H1 (cell line): ENCODE results near the gene UTP14A. TPM values are rescaled to one million over a fixed set of nuclear protein-coding genes. Genes with fewer than 3 reads are reported as not detected.
A peak's percentile ranks its signal among the peaks of the same experiment; 100 is the strongest.

Experiments used
- CTCF ChIA-PET: fragments of 300-600 bp; sonication (Branson Sonifier 250); formaldehyde crosslinking; loops from one replicate; lab custom pipeline; 2021; ENCODE audit not compliant: partially characterized antibody; lab: Charles Lee
- POLR2A ChIA-PET: fragments of 300-600 bp; sonication (Branson Sonifier 250); formaldehyde crosslinking; loops from one replicate; lab custom pipeline; 2021; ENCODE audit warnings: inconsistent platforms; ENCODE audit not compliant: partially characterized antibody; lab: Charles Lee
- DNase-seq, 2 experiments: peaks; one replicate each; pipeline versions ENCODE4 v3.0.0 to v3.0.0-alpha.2; 2010 to 2022; ENCODE audit warnings: low spot score in 2 of 2, low read depth in 1 of 2, mixed read lengths in 1 of 2
- FAIRE-seq: peaks from 2 replicates; lab custom pipeline; 2011; peaks lifted over from hg19 to GRCh38; lab: Jason Lieb, UNC
- H2AFZ ChIP-seq: 2 replicates; pipeline ENCODE4 v1.8.1; 2012; ENCODE audit warnings: low read length, inconsistent platforms
- H2AK5ac ChIP-seq: 2 replicates; pipeline ENCODE4 v1.6.1; 2013; ENCODE audit warnings: low read depth, low read length
- H2BK120ac ChIP-seq: replicated peaks from 2 replicates; pipeline ENCODE3; 2013; ENCODE audit warnings: low read depth, low read length, inconsistent platforms
- H2BK12ac ChIP-seq: 2 replicates; pipeline ENCODE4 v1.6.1; 2013; ENCODE audit warnings: low read depth, low read length
- H2BK15ac ChIP-seq: 2 replicates; pipeline ENCODE4 v1.6.1; 2013; ENCODE audit warnings: low read length
- H2BK20ac ChIP-seq: 2 replicates; pipeline ENCODE4 v1.6.1; 2013; ENCODE audit warnings: low read length
- H2BK5ac ChIP-seq: 2 replicates; pipeline ENCODE4 v1.6.1; 2013; ENCODE audit warnings: low read depth, low read length
- H3K14ac ChIP-seq: 2 replicates; pipeline ENCODE4 v1.6.1; 2013; ENCODE audit warnings: inconsistent platforms; ENCODE audit not compliant: insufficient read length
- H3K18ac ChIP-seq: 2 replicates; pipeline ENCODE4 v1.6.1; 2013; ENCODE audit warnings: low read length; ENCODE audit errors: extremely low read depth
- H3K23ac ChIP-seq: 2 replicates; pipeline ENCODE4 v1.6.1; 2013; ENCODE audit warnings: inconsistent platforms; ENCODE audit not compliant: insufficient read length
- H3K23me2 ChIP-seq: 2 replicates; pipeline ENCODE4 v1.6.1; 2013; ENCODE audit warnings: low read depth, low read length
- H3K27ac ChIP-seq: 2 replicates; pipeline ENCODE4 v1.6.1; 2011; ENCODE audit warnings: low read depth, low read length, inconsistent platforms
- H3K27me3 ChIP-seq, 4 experiments: replicated peaks in 1 of 4; 1 replicate in 1 of 4; 2 replicates in 3 of 4; pipeline versions ENCODE4 v1.6.1 to v1.8.1; 2011 to 2013; ENCODE audit warnings: low read length in 3 of 4, mild to moderate bottlenecking in 3 of 4, inconsistent platforms in 2 of 4, mixed read lengths in 2 of 4, moderate library complexity in 1 of 4; ENCODE audit not compliant: control insufficient read depth in 3 of 4, insufficient read depth in 3 of 4; ENCODE audit errors: extremely low read depth in 1 of 4
- H3K36me3 ChIP-seq, 4 experiments: 2 replicates each; pipeline versions ENCODE4 v1.6.1 to v1.8.1; 2011 to 2013; ENCODE audit warnings: mild to moderate bottlenecking in 4 of 4, low read length in 3 of 4, moderate library complexity in 2 of 4, control low read depth in 1 of 4, inconsistent platforms in 1 of 4; ENCODE audit not compliant: insufficient read depth in 4 of 4, control insufficient read depth in 2 of 4
- H3K4ac ChIP-seq: replicated peaks from 2 replicates; pipeline ENCODE3; 2013; ENCODE audit warnings: low read length, low read depth, mixed read lengths, inconsistent platforms; ENCODE audit not compliant: insufficient read length
- H3K4me1 ChIP-seq, 4 experiments: replicated peaks in 1 of 4; 1 replicate in 1 of 4; 2 replicates in 3 of 4; pipeline versions ENCODE4 v1.6.1 to v1.8.1; 2011 to 2013; ENCODE audit warnings: low read length in 3 of 4, inconsistent platforms in 2 of 4, mixed read lengths in 1 of 4; ENCODE audit not compliant: insufficient read depth in 4 of 4, control insufficient read depth in 3 of 4
- H3K4me2 ChIP-seq, 2 experiments: 2 replicates each; pipeline versions ENCODE4 v1.6.1 to v1.8.1; 2011 to 2013; ENCODE audit warnings: low read depth in 2 of 2, low read length in 2 of 2, control low read depth in 1 of 2, inconsistent platforms in 1 of 2, mild to moderate bottlenecking in 1 of 2; ENCODE audit not compliant: insufficient read depth in 1 of 2
- H3K4me3 ChIP-seq, 4 experiments: fragments of 200-600, 300-600 bp in 1 of 4; sonication (generic), shearing (Covaris generic), sonication (Bioruptor Twin) in 1 of 4; 2 replicates each; pipeline versions ENCODE4 v1.5.1 to v1.8.1; 2011 to 2016; ENCODE audit warnings: low read length in 4 of 4, low read depth in 3 of 4, control low read depth in 2 of 4, inconsistent platforms in 2 of 4, mild to moderate bottlenecking in 2 of 4, mixed read lengths in 1 of 4, moderate library complexity in 1 of 4; ENCODE audit not compliant: insufficient read depth in 2 of 4; ENCODE audit errors: extremely low read depth in 1 of 4
- H3K56ac ChIP-seq: replicated peaks from 2 replicates; pipeline ENCODE3; 2013; ENCODE audit warnings: low read depth, mild to moderate bottlenecking, mixed read lengths, low read length, inconsistent platforms; ENCODE audit not compliant: insufficient read length
- H3K79me1 ChIP-seq: 2 replicates; pipeline ENCODE4 v1.6.1; 2013; ENCODE audit warnings: low read depth, low read length, control low read depth
- H3K79me2 ChIP-seq, 2 experiments: 2 replicates each; pipeline versions ENCODE4 v1.6.1 to v1.8.1; 2012 to 2013; ENCODE audit warnings: low read length in 2 of 2, mild to moderate bottlenecking in 2 of 2, inconsistent platforms in 1 of 2; ENCODE audit not compliant: insufficient read depth in 2 of 2, control insufficient read depth in 1 of 2
- H3K9ac ChIP-seq, 4 experiments: replicated peaks in 1 of 4; 1 replicate in 1 of 4; 2 replicates in 3 of 4; pipeline versions ENCODE4 v1.6.1 to v1.8.1; 2011 to 2013; ENCODE audit warnings: low read depth in 3 of 4, low read length in 3 of 4, control low read depth in 2 of 4, mild to moderate bottlenecking in 2 of 4, moderate library complexity in 2 of 4, inconsistent platforms in 1 of 4; ENCODE audit errors: extremely low read depth in 1 of 4
- H3K9me3 ChIP-seq, 2 experiments: 2 replicates each; pipeline versions ENCODE4 v1.6.1 to v1.8.1; 2012 to 2013; ENCODE audit warnings: mild to moderate bottlenecking in 2 of 2, moderate library complexity in 2 of 2, control low read depth in 1 of 2, inconsistent platforms in 1 of 2, low read depth in 1 of 2, low read length in 1 of 2, mixed read lengths in 1 of 2; ENCODE audit not compliant: insufficient read depth in 2 of 2
- H4K20me1 ChIP-seq, 2 experiments: replicated peaks in 1 of 2; 2 replicates each; pipeline versions ENCODE3 to v1.8.1; 2011 to 2013; ENCODE audit warnings: inconsistent platforms in 2 of 2, low read length in 2 of 2, mild to moderate bottlenecking in 1 of 2; ENCODE audit not compliant: insufficient read depth in 2 of 2, control insufficient read depth in 1 of 2
- H4K5ac ChIP-seq: 2 replicates; pipeline ENCODE4 v1.6.1; 2013; ENCODE audit warnings: low read length, low read depth, mixed read lengths, inconsistent platforms; ENCODE audit not compliant: insufficient read length
- H4K8ac ChIP-seq: 2 replicates; pipeline ENCODE4 v1.8.0; 2013; ENCODE audit warnings: mild to moderate bottlenecking, moderate library complexity, low read length, inconsistent platforms; ENCODE audit not compliant: insufficient read depth; ENCODE audit errors: extremely low read depth
- H4K91ac ChIP-seq: replicated peaks from 2 replicates; pipeline ENCODE3; 2013; ENCODE audit warnings: low read length, mixed read lengths, inconsistent platforms; ENCODE audit not compliant: insufficient read length
- RNF2 ChIP-seq: fragments of 200-900, 300-1000 bp; sonication (generic); IDR thresholded peaks from 2 replicates; pipeline ENCODE4 v1.7.1; 2016; ENCODE audit warnings: borderline replicate concordance, low read depth, mild to moderate bottlenecking, antibody characterized with exemption, low read length; ENCODE audit not compliant: poor library complexity, severe bottlenecking; ENCODE audit errors: missing control alignments
- WGBS, 2 experiments: shearing (Covaris generic) in 1 of 2; methylation state at CpG; one replicate each; pipeline versions ENCODE4 v1.1.6 to v1.1.7; 2013 to 2015; ENCODE audit warnings: low lambda C conversion rate in 2 of 2, mixed read lengths in 2 of 2, inconsistent platforms in 1 of 2, low coverage in 1 of 2, missing lambda C conversion rate in 1 of 2; ENCODE audit not compliant: insufficient replicate concordance in 2 of 2, insufficient coverage in 1 of 2, insufficient read length in 1 of 2; ENCODE audit errors: extremely low coverage in 1 of 2, missing lambda C conversion rate in 1 of 2; 5-methylcytosine and 5-hydroxymethylcytosine counted together
- polyA plus RNA-seq, 7 experiments: library from polyadenylated mRNA; depleted of rRNA in 3 of 7; stranded (reverse) in 5 of 7; unstranded in 2 of 7; fragments of >200 nt in 5 of 7; fragments of 200-250 nt in 2 of 7; gene quantifications; 1 replicate in 5 of 7; 2 replicates in 1 of 7; 4 replicates in 1 of 7; pipeline versions ENCODE4 v1.2.1 to v1.2.3, GENCODE V29; 2011 to 2013; ENCODE audit warnings: missing spikeins in 2 of 7, mixed read lengths in 2 of 7
- total RNA-seq: library from RNA; stranded (reverse); fragmentation: NEBNext Ultra II Directional; extraction: Animal tissue kit (Norgen Biotek cat#: 25700); gene quantifications from 2 replicates; pipeline ENCODE4 v1.2.1, GENCODE V29; 2021

UTP14A gene
- total and polyA plus RNA-seq, 2 of the 8 experiments (the other 6 are each of a cell fraction or from before 2014, with no cell fraction given) = 4.5 to 24.0 TPM

DNA sequence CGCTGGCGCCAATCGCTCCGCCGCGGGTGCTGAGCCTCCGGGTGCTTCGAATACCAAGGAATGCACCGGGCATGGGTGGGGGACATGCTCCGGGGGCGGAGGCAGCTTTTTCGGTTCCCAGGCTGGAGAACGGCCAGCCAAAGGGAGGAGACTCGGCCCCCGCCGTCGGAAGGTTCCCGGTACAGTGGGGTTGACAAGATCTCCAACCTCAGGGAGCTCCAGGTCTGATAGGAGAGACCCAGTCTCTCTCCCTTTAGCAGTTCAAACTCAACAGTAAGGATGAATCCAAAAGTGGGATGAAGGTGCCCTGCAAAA, 47.3 kb downstream of the UTP14A start:
- H3K27ac ChIP-seq = no peak overlapping the region
- ChIA-PET CTCF (interaction anchor here (0.8 to 0.9 kb wide), 2 partner anchors 27 to 158 kb away, joined by 3 read pairs; no protein-coding TSS in a partner anchor), POLR2A (interaction anchor here (1.1 to 1.5 kb wide), 3 partner anchors 18 to 22 kb away, joined by 3 to 8 read pairs (median 4); no protein-coding TSS in a partner anchor)
- DNase-seq (no peak), FAIRE-seq (no peak)
- no peaks in the 10 kb centered on the region for H4K20me1 ChIP-seq
- H3K23ac ChIP-seq = no peak overlapping the region
- H3K14ac ChIP-seq = no peak overlapping the region
- H3K9ac ChIP-seq = no peak overlapping the region
- H4K8ac ChIP-seq = no peak overlapping the region
- peaks cover 9% of the 10 kb centered on the region; the same call in 1 of the 2 replicates for H3K23me2 ChIP-seq
- 2% methylated on average over 11 of the region's 18 CpGs; no CpG with 5 or more reads in 1 of the 2 experiments for WGBS, 2 experiments
- H2BK20ac ChIP-seq = peak overlapping the region; percentile 32; the same call in 1 of the 2 replicates
- no peaks in the 10 kb centered on the region for H3K79me1 ChIP-seq
- no peak overlapping the region for H4K5ac ChIP-seq
- peak overlapping the region; percentile 69 to 88 for H3K4me2 ChIP-seq
- H3K9me3 ChIP-seq = no peaks in the 10 kb centered on the region
- H3K18ac ChIP-seq = no peak overlapping the region; the same call in 1 of the 2 replicates
- H2BK120ac ChIP-seq = no peak overlapping the region
- no peak overlapping the region for H2BK5ac ChIP-seq
- peaks cover 0 to 23% (median 9%) of the 10 kb centered on the region in 4 experiments for H3K4me1 ChIP-seq
- no peak overlapping the region for H2AFZ ChIP-seq
- H2BK12ac ChIP-seq = no peak overlapping the region
- H3K4me3 ChIP-seq = peak overlapping the region; percentile 30 to 64 (median 32); a peak in 6 of 8 replicates
- no peak overlapping the region for H4K91ac ChIP-seq
- no peak overlapping the region for H3K4ac ChIP-seq
- no peaks in the 10 kb centered on the region for H3K36me3 ChIP-seq
- no peaks in the 10 kb centered on the region for H3K79me2 ChIP-seq
- H3K56ac ChIP-seq = no peak overlapping the region
- peaks cover 23 to 55% (median 40%) of the 10 kb centered on the region in 4 experiments for H3K27me3 ChIP-seq
- H2AK5ac ChIP-seq = no peak overlapping the region
- no peak overlapping the region for H2BK15ac ChIP-seq
- no peak for TF ChIP-seq RNF2
